ENCODE measurements around the gene EMILIN2. TPM values are rescaled to one million over a fixed set of nuclear protein-coding genes. Genes with fewer than 3 reads are reported as not detected.

The EMILIN2 gene
- polyA plus RNA-seq, 4 donors, result 10.8 to 19.0 (median 14.8) TPM

- DNase-seq (ENCODE audit: low read depth in 4 of 4, low spot score in 2 of 4), result no peak
These were observed 24.4 kb downstream of the EMILIN2 start for GRCh38 chr18:2871111-2871720.

- DNase-seq (ENCODE audit: low read depth in 4 of 4, low spot score in 2 of 4), result no peak
These were observed 25.3 kb downstream of the EMILIN2 start for GRCh38 chr18:2872095-2872494.

- DNase-seq (ENCODE audit: low read depth in 4 of 4, low spot score in 2 of 4), result no peak
These were observed 28.0 kb downstream of the EMILIN2 start for GRCh38 chr18:2874765-2875164.

- DNase-seq (ENCODE audit: low read depth in 4 of 4, low spot score in 2 of 4), result no peak
These were observed 32.0 kb downstream of the EMILIN2 start for GRCh38 chr18:2878656-2879330.

GRCh38 chr18:2879889-2880288 lies 33.1 kb downstream of the EMILIN2 start:
- DNase-seq (ENCODE audit: low read depth in 4 of 4, low spot score in 2 of 4), result no peak

- DNase-seq (ENCODE audit: low read depth in 4 of 4, low spot score in 2 of 4), result no peak
These were observed 33.7 kb downstream of the EMILIN2 start for GRCh38 chr18:2880473-2880872.

- DNase-seq (ENCODE audit: low read depth in 4 of 4, low spot score in 2 of 4), result no peak
These were observed 34.5 kb downstream of the EMILIN2 start for GRCh38 chr18:2881088-2881839.

GRCh38 chr18:2881840-2882195 lies 35.0 kb downstream of the EMILIN2 start:
- DNase-seq (ENCODE audit: low read depth in 4 of 4, low spot score in 2 of 4), result no peak

GRCh38 chr18:2882201-2882600 lies 35.4 kb downstream of the EMILIN2 start:
- DNase-seq (ENCODE audit: low read depth in 4 of 4, low spot score in 2 of 4), result no peak

- DNase-seq (ENCODE audit: low read depth in 4 of 4, low spot score in 2 of 4), result no peak
These were observed 36.4 kb downstream of the EMILIN2 start for GRCh38 chr18:2883076-2883735.

GRCh38 chr18:2884706-2885285 lies 38.0 kb downstream of the EMILIN2 start:
- no peak for DNase-seq (ENCODE audit: low read depth in 4 of 4, low spot score in 2 of 4)

- DNase-seq (ENCODE audit: low read depth in 4 of 4, low spot score in 2 of 4), result no peak
These were observed 40.7 kb downstream of the EMILIN2 start for GRCh38 chr18:2887470-2887869.

GRCh38 chr18:2889761-2890192 lies 43.0 kb downstream of the EMILIN2 start:
- no peak for DNase-seq (ENCODE audit: low read depth in 4 of 4, low spot score in 2 of 4)

- DNase-seq (ENCODE audit: low read depth in 4 of 4, low spot score in 2 of 4), result no peak
These were observed 43.8 kb downstream of the EMILIN2 start for GRCh38 chr18:2890606-2891005.

GRCh38 chr18:2891526-2892431 lies 45.0 kb downstream of the EMILIN2 start:
- no peak for DNase-seq (ENCODE audit: low read depth in 4 of 4, low spot score in 2 of 4)

GRCh38 chr18:2893056-2893455 lies 46.2 kb downstream of the EMILIN2 start:
- no peak for DNase-seq (ENCODE audit: low read depth in 4 of 4, low spot score in 2 of 4)

- no peak for DNase-seq (ENCODE audit: low read depth in 4 of 4, low spot score in 2 of 4)
These were observed 46.9 kb downstream of the EMILIN2 start for GRCh38 chr18:2893676-2894075.

GRCh38 chr18:2894131-2894840 lies 47.5 kb downstream of the EMILIN2 start:
- no peak for DNase-seq (ENCODE audit: low read depth in 4 of 4, low spot score in 2 of 4)

GRCh38 chr18:2894841-2895370 lies 48.1 kb downstream of the EMILIN2 start:
- DNase-seq (ENCODE audit: low read depth in 4 of 4, low spot score in 2 of 4), result no peak

Measured in left renal cortex interstitium (tissue), 4 donors.